Measurements from ENCODE around the gene TNFSF13B.

DNA sequence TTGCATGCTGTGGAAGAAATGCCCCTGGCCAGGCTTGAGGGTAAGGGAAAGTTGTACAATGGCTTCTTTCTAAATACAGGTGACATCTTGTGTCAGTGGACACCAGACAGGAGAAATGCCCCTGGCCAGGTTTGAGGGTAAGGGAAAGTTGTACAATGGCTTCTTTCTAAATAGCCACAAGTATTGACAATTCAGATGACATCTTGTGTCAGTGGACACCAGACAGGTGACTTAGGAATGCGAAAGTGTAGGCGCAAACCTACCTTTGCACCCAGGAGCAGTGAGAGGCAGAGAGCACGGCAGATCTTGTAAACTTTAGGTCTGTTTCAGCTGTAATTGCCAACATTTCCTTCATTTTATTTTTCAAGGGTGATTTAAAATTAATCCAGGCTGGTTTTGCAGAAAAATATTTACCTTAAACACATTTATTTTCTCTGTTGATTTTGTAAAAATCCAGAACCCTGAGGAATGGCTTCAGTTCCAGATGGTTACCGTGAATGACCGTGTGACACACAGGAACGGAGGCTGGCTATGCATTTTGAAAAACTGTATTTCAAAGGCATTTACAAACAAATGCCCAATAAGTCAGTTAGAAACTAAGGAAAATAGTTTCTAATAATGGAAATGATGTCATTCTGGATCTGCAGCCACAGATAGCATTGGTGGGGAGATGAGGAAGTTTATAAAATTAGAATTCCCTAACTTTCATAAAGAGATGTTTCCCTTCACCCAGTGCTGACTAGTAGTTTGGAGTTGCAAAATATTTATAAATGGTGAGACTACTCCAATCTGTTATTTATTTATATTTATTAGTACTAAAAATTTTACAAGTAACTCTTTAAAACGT, 34.9 kb downstream of the TNFSF13B start:
- TF ChIP-seq, protein P1, sequence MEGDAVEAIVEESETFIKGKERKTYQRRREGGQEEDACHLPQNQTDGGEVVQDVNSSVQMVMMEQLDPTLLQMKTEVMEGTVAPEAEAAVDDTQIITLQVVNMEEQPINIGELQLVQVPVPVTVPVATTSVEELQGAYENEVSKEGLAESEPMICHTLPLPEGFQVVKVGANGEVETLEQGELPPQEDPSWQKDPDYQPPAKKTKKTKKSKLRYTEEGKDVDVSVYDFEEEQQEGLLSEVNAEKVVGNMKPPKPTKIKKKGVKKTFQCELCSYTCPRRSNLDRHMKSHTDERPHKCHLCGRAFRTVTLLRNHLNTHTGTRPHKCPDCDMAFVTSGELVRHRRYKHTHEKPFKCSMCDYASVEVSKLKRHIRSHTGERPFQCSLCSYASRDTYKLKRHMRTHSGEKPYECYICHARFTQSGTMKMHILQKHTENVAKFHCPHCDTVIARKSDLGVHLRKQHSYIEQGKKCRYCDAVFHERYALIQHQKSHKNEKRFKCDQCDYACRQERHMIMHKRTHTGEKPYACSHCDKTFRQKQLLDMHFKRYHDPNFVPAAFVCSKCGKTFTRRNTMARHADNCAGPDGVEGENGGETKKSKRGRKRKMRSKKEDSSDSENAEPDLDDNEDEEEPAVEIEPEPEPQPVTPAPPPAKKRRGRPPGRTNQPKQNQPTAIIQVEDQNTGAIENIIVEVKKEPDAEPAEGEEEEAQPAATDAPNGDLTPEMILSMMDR (IDR thresholded peaks at IDR 0.05) = no peak
- no peak for TF ChIP-seq EZH2 (IDR thresholded peaks at IDR 0.05; ENCODE audit: borderline replicate concordance, insufficient read depth, low read depth, low read length, poor library complexity, severe bottlenecking)
